Activated T-helper 17 cell treated with anti-CD3 and anti-CD28 coated beads, Interleukin-2, amount 50 U/mL, for 72 hours (primary cell): ENCODE measurements around the gene TBC1D1. TPM values are rescaled to one million over a fixed set of nuclear protein-coding genes. Genes with fewer than 3 reads are reported as not detected.
A peak's percentile ranks its signal among the peaks of the same experiment; 100 is the strongest.

Experiments used
- ATAC-seq: fragments of 150-1000 bp; cut with Tn5 transposase; replicated peaks from 2 replicates; pipeline ENCODE4 v1.10.0; 2021; ENCODE audit warnings: mild to moderate bottlenecking, moderate library complexity
- H3K27ac Mint-ChIP-seq: one replicate; pipeline ENCODE4 v1.8.0; 2022; ENCODE audit warnings: mixed read lengths
- H3K27me3 Mint-ChIP-seq: one replicate; pipeline ENCODE4 v1.8.0; 2022; ENCODE audit warnings: mixed read lengths
- H3K36me3 Mint-ChIP-seq: one replicate; pipeline ENCODE4 v1.8.0; 2022; ENCODE audit warnings: low read depth, mild to moderate bottlenecking, mixed read lengths
- H3K4me1 Mint-ChIP-seq: one replicate; pipeline ENCODE4 v1.8.0; 2022; ENCODE audit warnings: mixed read lengths
- H3K4me3 Mint-ChIP-seq: one replicate; pipeline ENCODE4 v1.8.0; 2022; ENCODE audit warnings: mild to moderate bottlenecking, mixed read lengths
- H3K9me3 Mint-ChIP-seq: one replicate; pipeline ENCODE4 v1.8.0; 2022; ENCODE audit warnings: mixed read lengths
- total RNA-seq, 2 donors: library from RNA; stranded (reverse); gene quantifications; one replicate each; pipeline ENCODE4 v1.2.3, GENCODE V29; 2022

Gene TBC1D1
- total RNA-seq, 2 donors from 2014 or later, result 29.9 to 39.0 TPM

DNA sequence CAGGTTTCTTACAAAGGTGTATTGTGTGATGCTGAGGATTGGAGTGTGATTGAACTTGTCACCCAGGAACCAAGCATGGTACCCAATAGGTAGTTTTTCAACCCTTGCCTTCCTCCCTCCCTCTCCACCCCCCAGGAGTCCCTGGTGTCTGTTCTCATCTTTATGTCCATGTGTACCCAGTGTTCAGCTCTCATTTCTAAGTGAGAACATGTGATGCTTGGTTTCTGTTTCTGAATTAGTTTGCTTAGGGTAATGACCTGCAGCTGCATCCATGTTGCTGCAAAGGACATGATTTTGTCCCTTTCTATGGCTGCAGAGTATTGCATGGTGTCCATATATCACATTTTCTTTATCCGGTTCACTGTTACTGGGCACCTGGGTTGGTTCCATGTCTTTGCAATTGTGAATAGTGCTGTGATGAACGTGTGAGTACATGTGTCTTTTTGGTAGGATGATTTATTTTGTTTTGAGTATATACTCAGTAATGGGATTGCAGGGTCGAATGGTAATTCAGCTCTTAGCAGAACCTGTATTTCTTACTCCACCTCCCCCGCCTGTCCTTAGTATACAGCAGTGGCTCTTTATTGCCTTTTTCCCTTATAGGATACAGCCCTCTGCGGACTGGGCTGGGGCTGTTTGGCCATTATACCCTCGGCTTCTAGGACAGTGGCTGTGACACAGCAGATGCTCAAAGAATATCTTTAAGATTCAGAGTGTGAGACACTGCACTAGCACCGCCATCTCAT is 214.8 kb downstream of the TBC1D1 start:
- Mint-ChIP-seq H3K9me3 (no peaks in the 10 kb centered on the region), H3K4me3 (no peak overlapping the region), H3K27me3 (no peaks in the 10 kb centered on the region), H3K4me1 (no peaks in the 10 kb centered on the region), H3K36me3 (peaks cover 71% of the 10 kb centered on the region), H3K27ac (peak overlapping the region; percentile 1)
- ATAC-seq, result peak; percentile 35

- H3K36me3 Mint-ChIP-seq, result peaks cover 65% of the 10 kb centered on the region
- no peaks in the 10 kb centered on the region for H3K27me3 Mint-ChIP-seq
- no peaks in the 10 kb centered on the region for H3K9me3 Mint-ChIP-seq
- no peaks in the 10 kb centered on the region for H3K4me1 Mint-ChIP-seq
- no peak overlapping the region for H3K4me3 Mint-ChIP-seq
- H3K27ac Mint-ChIP-seq, result no peak overlapping the region
- ATAC-seq, result no peak
These were observed 215.4 kb downstream of the TBC1D1 start for GRCh38 chr4:38106311-38106710.

- Mint-ChIP-seq H3K9me3 (no peaks in the 10 kb centered on the region), H3K27ac (peak overlapping the region; percentile 46), H3K4me1 (no peaks in the 10 kb centered on the region), H3K36me3 (peaks cover 63% of the 10 kb centered on the region), H3K4me3 (no peak overlapping the region), H3K27me3 (no peaks in the 10 kb centered on the region)
- ATAC-seq, result no peak
These were observed 216.1 kb downstream of the TBC1D1 start for GRCh38 chr4:38106886-38107514.

GRCh38 chr4:38107818-38108217 is 216.9 kb downstream of the TBC1D1 start:
- H3K4me1 Mint-ChIP-seq, result no peaks in the 10 kb centered on the region
- peak overlapping the region; percentile 46 for H3K27ac Mint-ChIP-seq
- ATAC-seq, result no peak
- H3K36me3 Mint-ChIP-seq, result peaks cover 55% of the 10 kb centered on the region
- H3K27me3 Mint-ChIP-seq, result no peaks in the 10 kb centered on the region
- no peak overlapping the region for H3K4me3 Mint-ChIP-seq
- no peaks in the 10 kb centered on the region for H3K9me3 Mint-ChIP-seq

- no peaks in the 10 kb centered on the region for H3K4me1 Mint-ChIP-seq
- peaks cover 39% of the 10 kb centered on the region for H3K36me3 Mint-ChIP-seq
- no peak for ATAC-seq
- H3K9me3 Mint-ChIP-seq, result no peaks in the 10 kb centered on the region
- H3K27me3 Mint-ChIP-seq, result no peaks in the 10 kb centered on the region
- no peak overlapping the region for H3K4me3 Mint-ChIP-seq
- H3K27ac Mint-ChIP-seq, result no peak overlapping the region
These were observed 218.5 kb downstream of the TBC1D1 start for GRCh38 chr4:38109370-38109769.

GRCh38 chr4:38109896-38110295 is 219.0 kb downstream of the TBC1D1 start:
- Mint-ChIP-seq H3K27ac (peak overlapping the region; percentile 74), H3K36me3 (peaks cover 38% of the 10 kb centered on the region), H3K9me3 (no peaks in the 10 kb centered on the region), H3K27me3 (no peaks in the 10 kb centered on the region), H3K4me3 (no peak overlapping the region), H3K4me1 (no peaks in the 10 kb centered on the region)
- ATAC-seq, result no peak

DNA sequence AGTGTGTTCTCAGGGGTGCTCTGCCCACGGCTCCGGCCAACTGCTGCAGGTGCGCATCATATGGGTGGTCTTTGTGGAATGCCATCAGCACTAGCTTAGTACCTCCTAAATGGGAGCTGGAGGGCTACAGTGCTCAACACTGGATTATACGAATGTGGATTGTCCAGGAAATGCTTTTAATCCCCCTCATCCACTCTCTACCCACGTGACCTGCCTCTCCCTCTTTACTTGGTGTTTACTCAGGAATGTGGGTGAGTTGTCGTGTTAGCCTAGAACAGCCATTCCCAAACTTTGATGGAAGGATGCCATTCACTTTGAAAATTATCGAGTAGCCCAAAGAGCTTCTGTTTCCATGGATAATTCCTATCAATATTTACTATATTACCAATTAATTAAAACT is 220.1 kb downstream of the TBC1D1 start:
- Mint-ChIP-seq H3K27me3 (no peaks in the 10 kb centered on the region), H3K36me3 (peaks cover 35% of the 10 kb centered on the region), H3K27ac (no peak overlapping the region), H3K4me3 (no peak overlapping the region), H3K4me1 (no peaks in the 10 kb centered on the region), H3K9me3 (no peaks in the 10 kb centered on the region)
- ATAC-seq, result no peak

DNA sequence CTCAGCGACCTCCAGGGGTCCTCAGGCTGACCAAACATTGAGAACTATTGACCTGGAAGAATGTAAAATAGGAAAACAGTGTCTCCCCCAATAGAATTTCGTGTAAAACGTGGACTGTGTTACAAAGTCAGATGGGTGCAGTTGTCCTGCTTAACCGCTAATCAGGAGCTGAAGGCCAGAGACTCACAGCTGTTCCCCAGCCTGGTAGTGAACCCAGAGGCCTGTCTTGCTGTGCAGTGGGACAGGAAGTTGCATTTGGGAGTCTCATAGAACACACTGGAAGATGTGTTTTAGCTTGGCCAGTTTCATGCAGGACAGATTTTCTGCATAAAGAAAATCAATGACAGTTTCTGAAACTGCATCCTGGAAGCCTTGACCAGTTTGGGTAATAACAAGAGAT is 220.8 kb downstream of the TBC1D1 start:
- no peak for ATAC-seq
- Mint-ChIP-seq H3K27ac (no peak overlapping the region), H3K27me3 (no peaks in the 10 kb centered on the region)

DNA sequence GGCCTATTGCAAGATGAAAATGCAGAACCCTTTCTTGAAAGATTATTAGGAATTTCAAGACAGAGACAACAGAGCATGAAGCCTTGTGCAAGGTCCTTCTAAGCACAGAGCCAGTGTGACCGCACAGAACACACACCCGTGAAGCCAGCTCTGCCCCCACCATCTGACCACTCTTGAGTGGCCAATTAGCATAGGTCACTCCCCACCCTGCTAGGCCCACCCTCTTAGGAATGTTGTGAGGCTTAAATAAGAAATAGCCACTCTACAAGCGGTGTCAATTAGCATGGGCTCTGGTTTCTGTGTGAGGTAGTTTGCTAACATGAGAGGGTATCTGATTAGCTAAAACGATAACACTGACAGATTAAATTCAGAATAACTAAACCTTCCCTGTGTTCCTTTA is 222.2 kb downstream of the TBC1D1 start:
- Mint-ChIP-seq H3K9me3 (no peaks in the 10 kb centered on the region), H3K27me3 (no peaks in the 10 kb centered on the region), H3K4me1 (no peaks in the 10 kb centered on the region), H3K36me3 (peaks cover 36% of the 10 kb centered on the region), H3K4me3 (no peak overlapping the region), H3K27ac (no peak overlapping the region)
- no peak for ATAC-seq

More for the DNA sequence above, 220.8 kb downstream of the TBC1D1 start:
- peaks cover 39% of the 10 kb centered on the region for H3K36me3 Mint-ChIP-seq
- H3K4me3 Mint-ChIP-seq, result no peak overlapping the region
- H3K9me3 Mint-ChIP-seq, result no peaks in the 10 kb centered on the region
- no peaks in the 10 kb centered on the region for H3K4me1 Mint-ChIP-seq

- ATAC-seq, result no peak
- Mint-ChIP-seq H3K27ac (no peak overlapping the region), H3K27me3 (no peaks in the 10 kb centered on the region), H3K36me3 (peaks cover 36% of the 10 kb centered on the region), H3K4me1 (no peaks in the 10 kb centered on the region), H3K4me3 (no peak overlapping the region), H3K9me3 (no peaks in the 10 kb centered on the region)
These were observed 222.7 kb downstream of the TBC1D1 start for GRCh38 chr4:38113551-38113950.

- Mint-ChIP-seq H3K36me3 (peaks cover 45% of the 10 kb centered on the region), H3K4me3 (no peak overlapping the region), H3K4me1 (no peaks in the 10 kb centered on the region), H3K27ac (no peak overlapping the region), H3K27me3 (no peaks in the 10 kb centered on the region), H3K9me3 (no peaks in the 10 kb centered on the region)
- no peak for ATAC-seq
These were observed 223.7 kb downstream of the TBC1D1 start for GRCh38 chr4:38114386-38115150.

DNA sequence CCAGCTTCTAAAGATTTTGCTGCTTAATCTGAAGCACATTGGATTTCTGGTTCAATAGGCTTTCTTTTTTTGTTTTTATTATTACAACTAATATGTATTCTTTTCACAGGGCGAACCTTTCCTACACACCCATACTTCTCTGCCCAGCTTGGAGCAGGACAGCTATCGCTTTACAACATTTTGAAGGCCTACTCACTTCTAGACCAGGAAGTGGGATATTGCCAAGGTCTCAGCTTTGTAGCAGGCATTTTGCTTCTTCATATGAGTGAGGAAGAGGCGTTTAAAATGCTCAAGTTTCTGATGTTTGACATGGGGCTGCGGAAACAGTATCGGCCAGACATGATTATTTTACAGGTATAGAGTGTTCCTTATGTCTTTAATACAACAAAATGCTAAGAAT is 224.7 kb downstream of the TBC1D1 start:
- peak overlapping the region; percentile 53 for H3K27ac Mint-ChIP-seq
- ATAC-seq, result no peak
- H3K4me1 Mint-ChIP-seq, result no peaks in the 10 kb centered on the region
- H3K36me3 Mint-ChIP-seq, result peaks cover 56% of the 10 kb centered on the region
- no peak overlapping the region for H3K4me3 Mint-ChIP-seq
- H3K9me3 Mint-ChIP-seq, result no peaks in the 10 kb centered on the region
- H3K27me3 Mint-ChIP-seq, result no peaks in the 10 kb centered on the region

DNA sequence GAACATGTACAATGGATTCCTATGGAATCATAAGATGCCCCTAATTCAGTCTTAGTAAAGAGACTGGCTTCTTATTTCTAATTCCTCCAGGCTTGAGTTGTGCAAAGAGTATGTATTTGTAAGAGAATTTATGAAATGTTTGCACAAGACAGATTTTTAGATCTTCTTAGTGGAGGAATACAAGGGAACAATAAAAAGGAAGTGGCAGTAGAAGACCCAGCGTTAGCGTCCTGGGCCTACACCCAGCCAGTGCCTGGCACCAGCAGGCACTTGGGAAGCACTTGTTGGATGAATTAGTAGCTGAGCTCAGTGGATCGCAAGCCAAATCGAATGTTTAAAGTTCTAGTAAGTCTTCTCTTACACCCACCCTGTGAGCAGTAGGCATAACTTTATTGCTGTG is 226.7 kb downstream of the TBC1D1 start:
- no peak for ATAC-seq
- no peaks in the 10 kb centered on the region for H3K27me3 Mint-ChIP-seq
- H3K4me3 Mint-ChIP-seq, result no peak overlapping the region
- H3K36me3 Mint-ChIP-seq, result peaks cover 71% of the 10 kb centered on the region
- H3K4me1 Mint-ChIP-seq, result peaks cover 1% of the 10 kb centered on the region
- no peak overlapping the region for H3K27ac Mint-ChIP-seq
- no peaks in the 10 kb centered on the region for H3K9me3 Mint-ChIP-seq

- no peak for ATAC-seq
- no peaks in the 10 kb centered on the region for H3K27me3 Mint-ChIP-seq
- H3K9me3 Mint-ChIP-seq, result no peaks in the 10 kb centered on the region
- peaks cover 7% of the 10 kb centered on the region for H3K4me1 Mint-ChIP-seq
- H3K27ac Mint-ChIP-seq, result no peak overlapping the region
- peaks cover 84% of the 10 kb centered on the region for H3K36me3 Mint-ChIP-seq
- H3K4me3 Mint-ChIP-seq, result no peak overlapping the region
These were observed 228.9 kb downstream of the TBC1D1 start for GRCh38 chr4:38119668-38120385.
